ENCODE results near the gene GRB2.
"Not testable (repeated sequence)": the region's sequence is repeated elsewhere in the genome, so short reads cannot be mapped to it uniquely, and the experiment has no call there.

The GRB2 gene

DNA sequence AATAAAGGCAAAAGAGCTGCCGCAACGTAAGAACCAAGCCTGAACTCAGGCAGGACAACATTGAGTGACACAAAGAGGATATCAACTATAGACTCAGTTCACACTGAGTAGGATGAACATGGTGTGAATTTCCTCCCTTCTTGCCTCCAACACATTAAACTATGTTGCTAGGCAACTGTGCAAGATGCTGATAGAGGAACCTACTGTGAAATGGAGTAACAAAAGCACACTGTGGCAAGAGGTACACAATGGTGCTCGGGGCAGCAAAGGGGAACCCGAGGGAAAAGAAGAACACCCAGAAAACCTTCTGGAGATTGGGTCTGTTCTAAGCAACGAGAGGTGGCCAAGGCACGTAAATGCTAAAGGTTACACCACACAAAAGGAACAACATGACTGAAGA lies 34.1 kb downstream of the GRB2 start:
- no peak overlapping the region for H3K4me3 ChIP-seq (ENCODE audit: low read depth, low read length)
- TF ChIP-seq, protein P1, sequence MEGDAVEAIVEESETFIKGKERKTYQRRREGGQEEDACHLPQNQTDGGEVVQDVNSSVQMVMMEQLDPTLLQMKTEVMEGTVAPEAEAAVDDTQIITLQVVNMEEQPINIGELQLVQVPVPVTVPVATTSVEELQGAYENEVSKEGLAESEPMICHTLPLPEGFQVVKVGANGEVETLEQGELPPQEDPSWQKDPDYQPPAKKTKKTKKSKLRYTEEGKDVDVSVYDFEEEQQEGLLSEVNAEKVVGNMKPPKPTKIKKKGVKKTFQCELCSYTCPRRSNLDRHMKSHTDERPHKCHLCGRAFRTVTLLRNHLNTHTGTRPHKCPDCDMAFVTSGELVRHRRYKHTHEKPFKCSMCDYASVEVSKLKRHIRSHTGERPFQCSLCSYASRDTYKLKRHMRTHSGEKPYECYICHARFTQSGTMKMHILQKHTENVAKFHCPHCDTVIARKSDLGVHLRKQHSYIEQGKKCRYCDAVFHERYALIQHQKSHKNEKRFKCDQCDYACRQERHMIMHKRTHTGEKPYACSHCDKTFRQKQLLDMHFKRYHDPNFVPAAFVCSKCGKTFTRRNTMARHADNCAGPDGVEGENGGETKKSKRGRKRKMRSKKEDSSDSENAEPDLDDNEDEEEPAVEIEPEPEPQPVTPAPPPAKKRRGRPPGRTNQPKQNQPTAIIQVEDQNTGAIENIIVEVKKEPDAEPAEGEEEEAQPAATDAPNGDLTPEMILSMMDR (IDR thresholded peaks at IDR 0.05; ENCODE audit: borderline replicate concordance, insufficient read depth, low read depth, low read length), result no peak

DNA sequence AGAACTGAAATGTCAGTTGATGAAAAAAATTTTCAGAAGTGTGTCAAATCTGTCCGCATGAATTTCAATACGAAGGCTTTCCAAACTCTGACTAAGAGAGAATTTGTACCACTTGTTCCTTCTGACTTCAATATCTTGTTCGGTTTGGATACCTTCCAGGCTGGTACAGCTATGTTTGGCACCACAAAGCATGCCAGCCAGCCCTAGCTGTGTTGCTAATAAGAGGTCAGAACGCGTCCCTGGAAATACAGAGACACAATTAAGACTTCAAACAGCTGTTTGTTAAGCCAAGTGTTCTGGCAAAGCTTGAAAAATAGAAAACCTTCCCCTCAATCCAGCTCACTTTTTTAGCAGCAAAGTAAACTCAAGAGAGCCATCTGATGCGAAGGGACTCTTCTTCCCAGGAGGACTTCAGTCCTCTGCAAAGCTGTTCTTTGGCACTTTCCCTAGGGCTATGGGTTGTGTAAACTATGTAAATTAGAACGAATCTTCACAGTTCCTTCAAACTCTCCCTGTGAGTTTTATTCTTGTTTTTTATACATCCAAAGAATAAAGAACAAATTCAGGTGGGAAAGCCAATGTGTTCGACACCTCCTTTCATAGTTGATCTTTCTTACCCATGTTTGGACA lies 35.1 kb downstream of the GRB2 start:
- no peak overlapping the region for H3K4me3 ChIP-seq (ENCODE audit: low read depth, low read length)
- TF ChIP-seq, protein P1 (IDR thresholded peaks at IDR 0.05; ENCODE audit: borderline replicate concordance, insufficient read depth, low read depth, low read length), result no peak

DNA sequence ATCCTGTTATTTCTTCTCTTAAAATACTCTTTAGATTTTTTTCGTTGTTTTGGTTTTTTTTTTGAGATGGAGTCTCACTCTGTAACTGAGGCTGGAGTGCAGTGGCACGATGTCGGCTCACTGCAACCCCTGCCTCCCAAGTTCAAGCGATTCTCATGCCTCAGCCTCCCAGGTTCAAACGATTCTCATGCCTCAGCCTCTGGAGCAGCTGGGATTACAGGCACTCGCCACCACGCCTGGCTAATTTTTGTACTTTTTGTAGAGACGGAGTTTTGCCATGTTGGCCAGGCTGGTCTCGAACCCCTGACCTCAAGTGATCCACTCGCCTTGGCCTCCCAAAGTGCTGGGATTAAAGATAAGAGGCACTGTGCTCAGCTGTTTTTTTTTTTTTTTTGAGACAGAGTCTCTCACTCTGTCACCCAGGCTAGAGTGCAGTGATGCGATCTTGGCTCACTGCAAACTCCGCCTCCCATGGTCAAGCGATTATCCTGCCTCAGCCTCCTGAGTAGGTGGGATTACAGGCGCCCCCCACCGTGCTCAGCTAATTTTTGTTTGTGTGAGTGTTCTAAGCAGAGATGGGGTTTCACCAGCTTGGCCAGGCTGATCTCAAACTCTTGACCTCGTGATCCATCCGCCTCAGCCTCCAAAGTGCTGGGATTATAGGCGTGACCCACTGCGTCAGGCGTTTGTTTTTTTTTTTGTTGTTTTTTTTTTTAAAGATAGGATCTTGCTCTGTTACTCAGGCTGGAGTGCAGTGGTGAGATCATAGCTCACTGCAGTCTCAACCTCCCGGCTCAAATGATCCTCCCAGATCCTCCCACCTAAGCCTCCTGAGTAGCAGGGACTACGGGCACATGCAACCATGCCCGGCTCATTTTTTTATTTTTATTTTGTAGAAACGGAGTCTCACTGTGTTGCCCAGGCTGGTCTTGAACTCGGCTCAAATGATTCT lies 37.4 kb downstream of the GRB2 start:
- H3K4me3 ChIP-seq (ENCODE audit: low read depth, low read length), result not testable (repeated sequence)

DNA sequence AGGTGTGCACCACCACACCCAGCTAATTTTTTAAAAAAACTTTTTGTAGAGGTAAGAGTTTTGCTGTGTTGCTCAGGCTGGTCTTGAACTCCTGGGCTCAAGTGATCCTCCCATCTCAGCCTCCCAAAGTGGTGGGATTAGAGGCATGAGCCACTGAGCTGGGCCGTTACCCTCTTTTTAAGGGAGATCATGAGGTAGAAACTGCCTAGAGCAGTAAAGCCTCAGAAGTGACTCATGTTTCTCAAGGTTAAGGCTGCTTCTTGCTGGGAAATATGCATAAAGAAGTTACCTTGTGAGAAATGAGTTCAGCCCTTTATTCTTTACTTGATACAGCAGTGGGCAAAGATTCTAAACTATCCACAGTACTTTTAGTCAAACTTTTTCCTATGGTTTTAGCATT lies 38.2 kb downstream of the GRB2 start:
- TF ChIP-seq, protein P1 (IDR thresholded peaks at IDR 0.05; ENCODE audit: borderline replicate concordance, insufficient read depth, low read depth, low read length), result no peak
- H3K4me3 ChIP-seq (ENCODE audit: low read depth, low read length), result no peak overlapping the region

DNA sequence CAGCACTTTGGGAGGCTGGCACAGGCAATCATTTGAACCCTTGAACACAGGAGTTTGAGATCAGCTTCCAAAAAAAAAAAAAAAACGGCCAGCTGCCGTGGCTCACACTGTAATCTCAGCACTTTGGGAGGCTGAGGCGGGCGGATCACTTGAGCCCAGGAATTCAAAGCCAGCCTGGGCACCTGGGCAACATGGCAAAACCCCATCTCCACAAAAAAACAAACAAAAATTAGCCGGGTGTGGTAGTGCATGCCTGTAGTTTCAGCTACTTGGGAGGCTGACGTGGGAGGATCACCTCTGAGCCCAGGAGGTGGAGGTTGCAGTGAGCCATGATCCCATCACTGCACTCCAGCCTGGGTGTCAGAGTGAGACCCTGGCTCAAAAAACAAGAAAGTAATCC lies 39.0 kb downstream of the GRB2 start:
- TF ChIP-seq, protein P1 (IDR thresholded peaks at IDR 0.05; ENCODE audit: borderline replicate concordance, insufficient read depth, low read depth, low read length), result no peak
- no peak overlapping the region for H3K4me3 ChIP-seq (ENCODE audit: low read depth, low read length)

DNA sequence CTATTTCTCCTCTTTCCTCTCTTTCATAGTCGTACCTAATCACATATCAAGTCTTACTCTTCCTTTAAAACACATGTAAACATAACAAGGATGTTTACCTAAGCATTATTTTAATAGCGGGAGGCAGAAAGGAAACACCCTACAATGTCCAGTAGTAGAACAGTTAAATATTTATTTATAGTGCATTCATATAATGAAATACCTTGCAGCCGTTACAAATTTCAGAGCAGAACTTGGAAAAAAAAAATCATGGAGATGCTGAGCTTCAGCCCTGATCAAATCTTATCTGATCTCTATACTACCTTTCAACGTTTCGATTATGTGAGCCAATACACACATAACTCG lies 39.6 kb downstream of the GRB2 start:
- no peak overlapping the region for H3K4me3 ChIP-seq (ENCODE audit: low read depth, low read length)
- TF ChIP-seq, protein P1 (IDR thresholded peaks at IDR 0.05; ENCODE audit: borderline replicate concordance, insufficient read depth, low read depth, low read length), result no peak

DNA sequence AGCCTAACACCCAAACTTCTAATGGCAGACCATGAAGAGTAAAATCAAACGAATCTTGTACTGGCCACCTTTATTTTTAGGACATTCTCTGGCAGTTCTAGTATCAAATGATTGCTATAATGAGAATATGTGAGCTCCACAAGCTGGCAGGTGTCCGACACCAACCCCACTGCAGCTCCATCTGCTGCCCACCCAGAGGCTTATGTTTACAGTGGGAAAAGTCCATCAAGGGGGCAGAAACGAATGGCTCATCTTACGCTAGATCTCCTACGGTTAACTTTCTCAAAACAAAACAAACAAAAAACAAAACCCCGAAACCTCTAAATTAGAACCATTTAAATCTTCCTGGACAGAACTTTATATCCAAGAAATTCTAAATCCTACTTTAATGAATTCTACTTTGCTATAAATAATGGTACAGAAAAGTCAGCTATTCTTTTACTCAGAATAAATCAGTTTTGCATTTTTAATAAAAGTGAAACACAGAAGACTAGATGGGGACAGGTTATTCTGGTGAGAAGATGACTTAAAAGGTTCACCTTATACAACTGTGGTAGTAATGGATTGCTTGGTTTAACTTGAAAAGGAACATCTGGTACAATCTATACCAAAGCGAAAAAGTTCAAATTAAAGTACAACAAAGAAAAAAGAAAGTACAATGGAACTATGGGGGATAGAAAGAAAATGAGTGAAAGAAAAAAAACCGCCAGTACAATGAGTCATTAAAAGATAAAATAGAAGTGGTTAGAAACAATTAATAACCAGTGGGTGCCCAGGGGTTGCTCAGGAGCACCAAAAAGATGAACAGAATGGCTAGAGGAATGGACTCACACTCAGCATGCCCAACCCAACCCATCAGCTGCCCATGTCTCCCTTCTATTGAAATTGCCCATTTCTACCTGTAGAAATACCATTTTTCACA lies 40.2 kb downstream of the GRB2 start:
- TF ChIP-seq, protein P1 (IDR thresholded peaks at IDR 0.05; ENCODE audit: borderline replicate concordance, insufficient read depth, low read depth, low read length), result no peak
- no peak overlapping the region for H3K4me3 ChIP-seq (ENCODE audit: low read depth, low read length)
